Kidney (tissue), 14 donors: ENCODE data around the gene KCNT2. TPM values are rescaled to one million over a fixed set of nuclear protein-coding genes. Genes with fewer than 3 reads are reported as not detected.

ENCODE experiments used
- DNase-seq, 5 donors: peaks; one replicate each; pipeline ENCODE4 v3.0.0-alpha.2; 2013 to 2020
- FAIRE-seq: peaks from 2 replicates; lab custom pipeline; 2012; peaks lifted over from hg19 to GRCh38; lab: Jason Lieb, UNC
- H3K27ac ChIP-seq, 2 donors: one replicate each; pipeline ENCODE4 v1.7.0; 2013; ENCODE audit warnings: low read depth in 2 of 2, low read length in 2 of 2, inconsistent platforms in 1 of 2
- H3K27me3 ChIP-seq: one replicate; pipeline ENCODE4 v1.7.1; 2013; ENCODE audit warnings: low read length, inconsistent platforms; ENCODE audit not compliant: control insufficient read depth, insufficient read depth
- H3K36me3 ChIP-seq, 3 donors: one replicate each; pipeline versions ENCODE4 v1.7.0 to v1.7.1; 2013; ENCODE audit warnings: low read length in 3 of 3, control low read depth in 1 of 3, inconsistent platforms in 1 of 3; ENCODE audit not compliant: insufficient read depth in 3 of 3, control insufficient read depth in 2 of 3
- H3K4me1 ChIP-seq, 3 donors: one replicate each; pipeline versions ENCODE4 v1.7.0 to v1.7.1; 2013; ENCODE audit warnings: low read length in 3 of 3, inconsistent platforms in 1 of 3, low read depth in 1 of 3; ENCODE audit not compliant: control insufficient read depth in 2 of 3, insufficient read depth in 2 of 3
- H3K4me3 ChIP-seq, 3 donors: one replicate each; pipeline versions ENCODE4 v1.7.0 to v1.8.1; 2013; ENCODE audit warnings: low read length in 3 of 3, control low read depth in 1 of 3, inconsistent platforms in 1 of 3
- H3K9ac ChIP-seq, 3 donors: one replicate each; pipeline versions ENCODE4 v1.7.0 to v1.7.1; 2013; ENCODE audit warnings: low read length in 3 of 3, control low read depth in 1 of 3, inconsistent platforms in 1 of 3
- H3K9me3 ChIP-seq, 3 donors: one replicate each; pipeline versions ENCODE4 v1.7.0 to v1.7.1; 2013; ENCODE audit warnings: low read length in 3 of 3, control low read depth in 1 of 3, inconsistent platforms in 1 of 3; ENCODE audit not compliant: control insufficient read depth in 2 of 3, insufficient read depth in 1 of 3
- intact Hi-C: fragments of 100-400 bp; cut with DNase I; formaldehyde crosslinking; loops from one replicate; pipeline ENCODE4 v1.11.1; 2022
- polyA plus RNA-seq: library from polyadenylated mRNA; stranded (reverse); fragments of 350-450 nt; fragmentation: Illumina TruSeq; extraction: RNeasy Lipid Tissue Mini Kit (QIAGEN cat#74804); gene quantifications from one replicate; pipeline ENCODE4 v1.2.3, GENCODE V29; 2014; ENCODE audit warnings: low read depth, low replicate concordance; ENCODE audit not compliant: insufficient read depth
- total RNA-seq: library from RNA; stranded (reverse); fragmentation: NEBNext Ultra II Directional; extraction: Animal tissue kit (Norgen Biotek cat#: 25700); gene quantifications from one replicate; pipeline ENCODE4 v1.2.1, GENCODE V29; 2021
- TF ChIP-seq, protein P1 (sequence below): IDR thresholded peaks from 3 replicates; pipeline ENCODE4 v1.5.1; 2012; ENCODE audit warnings: mild to moderate bottlenecking, moderate library complexity, borderline replicate concordance; ENCODE audit not compliant: insufficient read depth; ENCODE audit errors: extremely low read depth
- donor health status: control.
- donor health status: control.
- donor health status: control.
- donor health status: control.
- donor health status: control.
- donor health status: DM: yes; HTN: yes; CAD: no.
- donor health status: Normal renal cell carcinoma (clear cell type).

KCNT2 gene
- total and polyA plus RNA-seq, 2 donors from 2014 or later = 0.39 to 6.3 TPM

DNA sequence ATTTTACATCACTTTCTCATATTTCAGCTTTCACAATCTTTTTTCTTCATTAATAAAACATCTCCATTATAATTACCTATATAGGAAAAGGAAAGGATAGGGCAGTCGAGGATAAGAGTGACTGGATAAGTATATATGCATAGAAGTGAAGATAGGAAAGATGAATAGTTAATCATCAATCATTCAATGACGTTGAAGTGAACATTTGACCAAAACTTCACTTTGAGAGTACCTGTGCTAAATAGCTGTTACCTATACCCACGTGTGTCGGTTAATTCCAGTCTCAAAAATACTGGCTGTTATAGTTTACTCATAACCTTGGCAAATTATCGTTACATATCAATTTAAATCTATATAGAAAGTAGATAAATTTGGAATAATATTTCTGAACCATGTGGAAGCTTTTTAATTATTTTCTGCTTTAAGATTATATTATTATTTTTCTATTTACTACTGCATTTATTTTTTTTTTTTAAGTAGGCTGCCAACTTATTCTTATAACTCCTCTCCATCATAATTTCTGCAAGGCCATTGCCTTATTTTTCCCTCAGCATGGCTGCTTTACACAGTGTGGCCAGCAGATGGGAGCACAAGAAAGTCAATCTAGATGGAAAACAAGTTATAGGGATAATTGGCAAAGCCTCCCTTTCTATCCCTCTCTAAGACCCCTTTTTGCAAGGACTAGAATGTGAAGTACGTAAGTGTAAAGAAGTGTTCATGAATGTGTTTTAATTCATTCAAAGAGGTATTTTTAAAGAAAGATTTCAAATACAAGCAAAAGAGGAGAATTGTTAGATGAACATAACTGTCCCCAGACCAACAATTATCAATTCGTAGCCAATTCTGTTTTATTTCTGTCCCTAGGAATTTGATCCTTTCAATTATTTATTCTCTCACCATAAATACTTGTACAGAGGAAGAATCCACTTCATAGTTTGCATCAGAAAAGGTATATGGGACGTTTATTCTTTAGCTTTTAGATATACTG lies 290.4 kb downstream of the KCNT2 start:
- TF ChIP-seq, protein P1, sequence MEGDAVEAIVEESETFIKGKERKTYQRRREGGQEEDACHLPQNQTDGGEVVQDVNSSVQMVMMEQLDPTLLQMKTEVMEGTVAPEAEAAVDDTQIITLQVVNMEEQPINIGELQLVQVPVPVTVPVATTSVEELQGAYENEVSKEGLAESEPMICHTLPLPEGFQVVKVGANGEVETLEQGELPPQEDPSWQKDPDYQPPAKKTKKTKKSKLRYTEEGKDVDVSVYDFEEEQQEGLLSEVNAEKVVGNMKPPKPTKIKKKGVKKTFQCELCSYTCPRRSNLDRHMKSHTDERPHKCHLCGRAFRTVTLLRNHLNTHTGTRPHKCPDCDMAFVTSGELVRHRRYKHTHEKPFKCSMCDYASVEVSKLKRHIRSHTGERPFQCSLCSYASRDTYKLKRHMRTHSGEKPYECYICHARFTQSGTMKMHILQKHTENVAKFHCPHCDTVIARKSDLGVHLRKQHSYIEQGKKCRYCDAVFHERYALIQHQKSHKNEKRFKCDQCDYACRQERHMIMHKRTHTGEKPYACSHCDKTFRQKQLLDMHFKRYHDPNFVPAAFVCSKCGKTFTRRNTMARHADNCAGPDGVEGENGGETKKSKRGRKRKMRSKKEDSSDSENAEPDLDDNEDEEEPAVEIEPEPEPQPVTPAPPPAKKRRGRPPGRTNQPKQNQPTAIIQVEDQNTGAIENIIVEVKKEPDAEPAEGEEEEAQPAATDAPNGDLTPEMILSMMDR = peak; percentile 59
- DNase-seq (peak in 4 of 5 donors; percentile 23 to 71 (median 40)), FAIRE-seq (peak; percentile 39)
- Histone ChIP-seq H3K9ac (no peak overlapping the region), H3K4me3 (no peak overlapping the region), H3K4me1 (no peaks in the 10 kb centered on the region), H3K36me3 (no peaks in the 10 kb centered on the region), H3K27ac (no peak overlapping the region), H3K9me3 (no peaks in the 10 kb centered on the region), H3K27me3 (no peaks in the 10 kb centered on the region)
- intact Hi-C loops = no loop called here

DNA sequence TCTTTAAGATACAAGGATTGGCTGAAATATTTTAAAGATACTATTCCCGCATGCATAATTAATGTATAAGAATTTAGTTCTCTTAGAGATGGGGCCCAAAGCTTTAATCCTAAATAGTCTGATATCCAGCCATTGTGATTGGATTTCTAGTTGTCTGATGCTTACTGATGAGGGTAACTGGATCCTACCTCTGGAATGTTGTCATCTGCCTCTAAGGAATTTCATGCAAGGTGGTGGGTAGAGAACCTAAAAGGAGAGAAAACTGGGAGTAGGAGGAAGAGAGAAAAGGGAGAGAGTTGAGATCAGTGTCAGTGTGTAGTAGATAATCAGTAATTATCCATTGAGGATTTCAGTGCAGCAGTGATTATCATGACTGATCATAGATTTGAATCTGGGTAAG lies 295.5 kb downstream of the KCNT2 start:
- TF ChIP-seq, protein P1 = no peak
- H3K9me3 ChIP-seq = no peaks in the 10 kb centered on the region
- no peaks in the 10 kb centered on the region for H3K4me1 ChIP-seq
- intact Hi-C loops = no loop called here
- H3K27me3 ChIP-seq = no peaks in the 10 kb centered on the region
- FAIRE-seq (no peak), DNase-seq (peak in 1 of 5 donors; percentile 7)
- no peak overlapping the region for H3K9ac ChIP-seq
- H3K4me3 ChIP-seq = no peak overlapping the region
- no peak overlapping the region for H3K27ac ChIP-seq
- H3K36me3 ChIP-seq = no peaks in the 10 kb centered on the region

DNA sequence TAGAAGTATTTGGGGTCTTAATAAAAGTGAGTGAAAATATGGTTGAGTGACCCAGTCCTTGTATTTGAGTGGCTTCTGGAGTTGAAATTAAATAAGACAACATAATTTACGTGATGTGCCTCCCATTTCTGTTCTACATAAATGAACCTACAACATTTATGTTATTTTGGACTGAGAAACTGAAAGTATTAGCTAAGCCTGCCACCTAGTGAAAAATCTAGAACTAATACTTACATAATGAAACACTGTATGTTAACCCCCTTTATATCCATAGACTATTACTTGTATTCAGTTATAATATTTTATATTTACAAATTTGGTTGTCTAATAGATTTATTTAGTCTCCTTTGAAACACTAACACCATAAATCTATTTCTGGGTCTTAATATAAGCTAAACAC lies 298.9 kb downstream of the KCNT2 start:
- intact Hi-C loops = no loop called here
- no peaks in the 10 kb centered on the region for H3K4me1 ChIP-seq
- H3K27ac ChIP-seq = no peak overlapping the region
- TF ChIP-seq, protein P1 = peak; percentile 3
- no peaks in the 10 kb centered on the region for H3K9me3 ChIP-seq
- peak; percentile 30 for FAIRE-seq
- DNase-seq = peak in 2 of 5 donors; percentile 40 to 55
- no peak overlapping the region for H3K4me3 ChIP-seq
- H3K27me3 ChIP-seq = no peaks in the 10 kb centered on the region
- no peaks in the 10 kb centered on the region for H3K36me3 ChIP-seq
- no peak overlapping the region for H3K9ac ChIP-seq
